KMS-11 (cell line): Measurements from ENCODE around the gene FOXB2.
"Not testable (repeated sequence)": the region's sequence is repeated elsewhere in the genome, so short reads cannot be mapped to it uniquely, and the experiment has no call there.

Experiments
- H2AFZ ChIP-seq: fragments of 200-600 bp; sonication (generic); 2 replicates; pipeline ENCODE4 v1.6.1; 2016; ENCODE audit warnings: antibody characterized with exemption, mixed run types, low read depth
- H3K27ac ChIP-seq: fragments of 200-600 bp; sonication (generic); 2 replicates; pipeline ENCODE4 v1.6.1; 2016; ENCODE audit warnings: mild to moderate bottlenecking, mixed run types
- H3K27me3 ChIP-seq: fragments of 200-600 bp; sonication (generic); 2 replicates; pipeline ENCODE4 v1.6.1; 2017; ENCODE audit warnings: mild to moderate bottlenecking, low read depth, mixed run types, moderate library complexity; ENCODE audit not compliant: insufficient read depth
- H3K36me3 ChIP-seq: fragments of 200-600 bp; sonication (generic); 2 replicates; pipeline ENCODE4 v1.6.1; 2017; ENCODE audit warnings: mild to moderate bottlenecking, mixed run types; ENCODE audit not compliant: insufficient read depth
- H3K4me1 ChIP-seq: fragments of 200-600 bp; sonication (generic); 2 replicates; pipeline ENCODE4 v1.6.1; 2016; ENCODE audit warnings: mild to moderate bottlenecking, low read depth, mixed run types; ENCODE audit not compliant: poor library complexity, severe bottlenecking
- H3K4me2 ChIP-seq: fragments of 200-600 bp; sonication (generic); 2 replicates; pipeline ENCODE4 v1.7.0; 2016; ENCODE audit warnings: mild to moderate bottlenecking, mixed run types
- H3K4me3 ChIP-seq: fragments of 200-600 bp; sonication (generic); IDR thresholded peaks from 2 replicates; pipeline ENCODE4 v1.6.1; 2017; ENCODE audit warnings: low read depth, low read length, mixed read lengths; ENCODE audit not compliant: insufficient read depth
- H3K79me2 ChIP-seq: fragments of 200-600 bp; sonication (generic); 2 replicates; pipeline ENCODE4 v1.6.1; 2016; ENCODE audit warnings: low read depth, mixed run types; ENCODE audit not compliant: insufficient read depth
- H3K9ac ChIP-seq: fragments of 200-600 bp; sonication (generic); 2 replicates; pipeline ENCODE4 v1.6.1; 2016; ENCODE audit warnings: mild to moderate bottlenecking, mixed run types
- H4K20me1 ChIP-seq: fragments of 200-600 bp; sonication (generic); 2 replicates; pipeline ENCODE4 v1.6.1; 2016; ENCODE audit warnings: mild to moderate bottlenecking, mixed run types; ENCODE audit not compliant: insufficient read depth
- TF ChIP-seq, protein P1 (sequence below): fragments of 200-600 bp; sonication (generic); conservative IDR thresholded peaks from 2 replicates; pipeline ENCODE4 v1.6.1; 2017; ENCODE audit warnings: low read depth, mild to moderate bottlenecking, antibody characterized with exemption, low read length, moderate library complexity, mixed read lengths

The FOXB2 gene

GRCh38 chr9:77038281-77039036 is 19.0 kb downstream of the FOXB2 start:
- H3K9ac ChIP-seq: no peak overlapping the region
- H3K27me3 ChIP-seq: no peaks in the 10 kb centered on the region
- no peaks in the 10 kb centered on the region for H3K4me1 ChIP-seq
- TF ChIP-seq, protein P1, sequence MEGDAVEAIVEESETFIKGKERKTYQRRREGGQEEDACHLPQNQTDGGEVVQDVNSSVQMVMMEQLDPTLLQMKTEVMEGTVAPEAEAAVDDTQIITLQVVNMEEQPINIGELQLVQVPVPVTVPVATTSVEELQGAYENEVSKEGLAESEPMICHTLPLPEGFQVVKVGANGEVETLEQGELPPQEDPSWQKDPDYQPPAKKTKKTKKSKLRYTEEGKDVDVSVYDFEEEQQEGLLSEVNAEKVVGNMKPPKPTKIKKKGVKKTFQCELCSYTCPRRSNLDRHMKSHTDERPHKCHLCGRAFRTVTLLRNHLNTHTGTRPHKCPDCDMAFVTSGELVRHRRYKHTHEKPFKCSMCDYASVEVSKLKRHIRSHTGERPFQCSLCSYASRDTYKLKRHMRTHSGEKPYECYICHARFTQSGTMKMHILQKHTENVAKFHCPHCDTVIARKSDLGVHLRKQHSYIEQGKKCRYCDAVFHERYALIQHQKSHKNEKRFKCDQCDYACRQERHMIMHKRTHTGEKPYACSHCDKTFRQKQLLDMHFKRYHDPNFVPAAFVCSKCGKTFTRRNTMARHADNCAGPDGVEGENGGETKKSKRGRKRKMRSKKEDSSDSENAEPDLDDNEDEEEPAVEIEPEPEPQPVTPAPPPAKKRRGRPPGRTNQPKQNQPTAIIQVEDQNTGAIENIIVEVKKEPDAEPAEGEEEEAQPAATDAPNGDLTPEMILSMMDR: no peak
- H3K4me2 ChIP-seq: no peak overlapping the region
- no peaks in the 10 kb centered on the region for H3K79me2 ChIP-seq
- no peak overlapping the region for H3K4me3 ChIP-seq
- no peak overlapping the region for H3K27ac ChIP-seq
- no peaks in the 10 kb centered on the region for H3K36me3 ChIP-seq
- no peak overlapping the region for H2AFZ ChIP-seq
- no peaks in the 10 kb centered on the region for H4K20me1 ChIP-seq

DNA sequence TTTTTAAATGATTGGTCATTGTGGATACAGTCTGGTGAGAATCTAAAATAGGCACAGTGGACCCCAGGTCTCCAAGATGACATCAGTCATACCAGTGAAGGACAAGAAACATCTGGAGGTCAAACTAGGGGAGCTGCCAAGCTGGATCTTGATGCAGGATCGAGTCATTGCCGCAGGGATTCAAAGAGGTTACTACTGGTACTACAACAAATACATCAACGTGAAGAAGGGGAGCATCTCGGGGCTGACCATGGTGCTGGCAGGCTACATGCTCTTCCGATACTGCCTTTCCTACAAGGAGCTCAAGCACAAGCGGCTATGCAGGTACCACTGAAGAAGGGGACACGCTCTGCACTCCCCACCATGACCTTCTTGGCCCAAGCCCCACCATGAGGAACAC is 20.9 kb downstream of the FOXB2 start:
- Histone ChIP-seq H3K4me3 (no peak overlapping the region), H3K79me2 (no peaks in the 10 kb centered on the region), H3K36me3 (no peaks in the 10 kb centered on the region), H3K9ac (no peak overlapping the region), H3K27ac (no peak overlapping the region), H3K27me3 (no peaks in the 10 kb centered on the region), H3K4me1 (no peaks in the 10 kb centered on the region), H2AFZ (no peak overlapping the region), H3K4me2 (no peak overlapping the region), H4K20me1 (no peaks in the 10 kb centered on the region)
- TF ChIP-seq, protein P1: no peak

DNA sequence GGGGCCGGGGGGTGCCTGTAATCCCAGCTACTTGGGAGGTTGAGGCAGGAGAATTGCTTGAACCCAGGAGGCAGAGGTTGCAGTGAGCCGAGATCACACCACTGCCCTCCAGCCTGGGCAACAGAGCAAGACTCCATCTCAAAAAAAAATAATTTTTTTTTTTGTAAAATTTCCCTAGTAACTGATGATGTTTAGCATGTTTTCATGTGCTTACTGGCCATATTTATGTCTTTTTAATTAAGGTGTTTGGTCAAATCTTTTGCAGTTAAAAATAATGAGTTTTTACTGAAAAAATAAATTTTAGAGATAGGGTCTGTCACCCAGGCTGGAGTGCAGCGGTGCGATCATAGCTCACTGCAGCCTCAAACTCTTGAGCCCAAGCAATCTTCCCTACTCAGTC is 24.3 kb downstream of the FOXB2 start:
- not testable (repeated sequence) for H3K27me3 ChIP-seq, H3K79me2 ChIP-seq, H3K4me1 ChIP-seq

GRCh38 chr9:77060681-77061080 is 41.2 kb downstream of the FOXB2 start:
- H3K9ac ChIP-seq, H3K4me1 ChIP-seq: not testable (repeated sequence)

More for the DNA sequence above, 24.3 kb downstream of the FOXB2 start:
- not testable (repeated sequence) for H3K27ac ChIP-seq, H3K36me3 ChIP-seq, H3K4me3 ChIP-seq, H4K20me1 ChIP-seq, H3K9ac ChIP-seq, H3K4me2 ChIP-seq, H2AFZ ChIP-seq

DNA sequence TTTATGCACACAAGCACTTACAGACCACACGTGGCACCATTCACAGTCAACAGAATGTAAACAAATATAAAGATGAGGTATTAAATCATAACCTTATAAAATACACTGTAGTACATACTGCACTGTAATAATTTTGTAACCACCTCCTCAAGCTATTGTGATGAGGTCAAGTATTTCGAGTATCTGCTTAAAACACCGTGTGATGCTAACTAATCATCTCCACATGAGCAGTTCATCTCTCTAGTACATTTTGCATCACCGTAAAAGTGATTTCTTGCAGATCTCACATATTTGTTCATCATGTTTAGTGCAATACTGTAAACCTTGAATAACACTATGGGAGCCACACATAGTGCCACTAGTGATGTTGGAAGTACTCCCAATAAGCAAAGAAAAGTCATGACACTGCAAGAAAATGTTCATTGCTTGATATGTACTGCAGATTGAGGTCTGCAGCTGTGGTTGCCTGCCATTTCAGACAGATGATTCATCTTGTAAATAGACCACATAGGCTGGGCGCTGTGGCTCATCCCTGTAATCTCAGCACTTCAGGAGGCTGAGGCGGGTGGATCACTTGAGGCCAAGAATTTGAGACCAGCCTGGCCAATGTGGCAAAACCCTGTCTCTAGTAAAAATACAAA is 44.3 kb downstream of the FOXB2 start:
- H3K27ac ChIP-seq: no peak overlapping the region
- no peaks in the 10 kb centered on the region for H3K4me1 ChIP-seq
- H3K36me3 ChIP-seq: no peaks in the 10 kb centered on the region
- H3K4me2 ChIP-seq: no peak overlapping the region
- no peaks in the 10 kb centered on the region for H3K27me3 ChIP-seq
- no peak overlapping the region for H2AFZ ChIP-seq
- no peak overlapping the region for H3K9ac ChIP-seq
- TF ChIP-seq, protein P1: no peak
- H4K20me1 ChIP-seq: no peaks in the 10 kb centered on the region
- H3K4me3 ChIP-seq: no peak overlapping the region
- no peaks in the 10 kb centered on the region for H3K79me2 ChIP-seq

More at GRCh38 chr9:77060681-77061080, 41.2 kb downstream of the FOXB2 start:
- not testable (repeated sequence) for H3K4me3 ChIP-seq, H4K20me1 ChIP-seq, H3K36me3 ChIP-seq, H3K4me2 ChIP-seq, H3K27me3 ChIP-seq, H3K79me2 ChIP-seq, H2AFZ ChIP-seq, H3K27ac ChIP-seq
